RWPE1 (cell line): ENCODE results near the gene ATF6B.
"Not testable (repeated sequence)": the region's sequence is repeated elsewhere in the genome, so short reads cannot be mapped to it uniquely, and the experiment has no call there.

Experiments used
- CTCF ChIA-PET: fragments of 350-600 bp; sonication (Branson Sonifier 250); formaldehyde crosslinking; extraction: SDS; loops from one replicate; lab custom pipeline; 2021; lab: Yijun Ruan, JAX
- POLR2A ChIA-PET: fragments of 400-600 bp; formaldehyde crosslinking; extraction: SDS; loops from one replicate; lab custom pipeline; 2020; ENCODE audit warnings: antibody characterized with exemption; ENCODE audit not compliant: low non-redundant PET; lab: Yijun Ruan, JAX
- DNase-seq: peaks from one replicate; pipeline ENCODE4 v3.0.0; 2012; ENCODE audit warnings: low spot score
- H3K27ac ChIP-seq: fragments of 450-650 bp; 2 replicates; pipeline ENCODE4 v1.5.1; 2017
- TF ChIP-seq, protein P1 (sequence below): fragments of 450-650 bp; conservative IDR thresholded peaks from 2 replicates; pipeline ENCODE4 v1.5.1; 2017; ENCODE audit warnings: low read depth, mild to moderate bottlenecking

The ATF6B gene

DNA sequence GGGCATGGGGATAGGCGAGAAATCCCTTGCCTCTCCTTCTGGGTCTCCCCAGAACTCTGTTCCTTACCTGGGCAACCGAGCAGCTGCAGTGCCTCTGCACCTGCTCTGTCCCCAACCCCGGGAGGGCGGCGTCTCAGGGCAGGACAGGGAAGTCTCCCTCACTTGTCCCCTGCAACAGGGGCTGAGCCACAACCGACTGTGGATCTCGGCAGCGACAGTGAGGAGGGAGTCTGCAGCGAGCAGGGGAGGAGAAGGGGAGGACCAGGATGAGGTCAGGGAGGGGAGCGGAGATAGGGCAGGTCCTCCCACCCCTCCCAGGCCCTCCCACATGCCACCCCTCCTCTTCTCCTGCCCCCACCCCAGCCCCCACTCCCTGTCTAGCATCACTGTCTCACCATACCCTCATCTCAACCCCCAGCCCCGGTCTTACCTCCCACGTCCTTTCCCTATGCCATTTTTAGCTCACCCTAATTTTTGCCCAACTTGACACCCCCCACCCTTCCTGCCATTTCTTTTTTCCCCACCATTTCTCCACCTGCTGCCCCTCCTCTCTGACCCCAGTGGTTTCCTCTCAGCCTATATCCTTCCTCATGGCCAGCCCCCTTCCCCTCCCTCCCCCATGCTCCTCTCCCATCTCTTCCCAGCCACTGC lies 18.8 kb downstream of the ATF6B start, which contains the start of gene TNXB:
Gene TNXB (minus strand): TSS at position 225 of the 651 bp plus-strand sequence. CDS start 11,140 bp downstream, outside the sequence.
- TF ChIP-seq, protein P1, sequence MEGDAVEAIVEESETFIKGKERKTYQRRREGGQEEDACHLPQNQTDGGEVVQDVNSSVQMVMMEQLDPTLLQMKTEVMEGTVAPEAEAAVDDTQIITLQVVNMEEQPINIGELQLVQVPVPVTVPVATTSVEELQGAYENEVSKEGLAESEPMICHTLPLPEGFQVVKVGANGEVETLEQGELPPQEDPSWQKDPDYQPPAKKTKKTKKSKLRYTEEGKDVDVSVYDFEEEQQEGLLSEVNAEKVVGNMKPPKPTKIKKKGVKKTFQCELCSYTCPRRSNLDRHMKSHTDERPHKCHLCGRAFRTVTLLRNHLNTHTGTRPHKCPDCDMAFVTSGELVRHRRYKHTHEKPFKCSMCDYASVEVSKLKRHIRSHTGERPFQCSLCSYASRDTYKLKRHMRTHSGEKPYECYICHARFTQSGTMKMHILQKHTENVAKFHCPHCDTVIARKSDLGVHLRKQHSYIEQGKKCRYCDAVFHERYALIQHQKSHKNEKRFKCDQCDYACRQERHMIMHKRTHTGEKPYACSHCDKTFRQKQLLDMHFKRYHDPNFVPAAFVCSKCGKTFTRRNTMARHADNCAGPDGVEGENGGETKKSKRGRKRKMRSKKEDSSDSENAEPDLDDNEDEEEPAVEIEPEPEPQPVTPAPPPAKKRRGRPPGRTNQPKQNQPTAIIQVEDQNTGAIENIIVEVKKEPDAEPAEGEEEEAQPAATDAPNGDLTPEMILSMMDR, result no peak
- CTCF ChIA-PET, result interaction anchor here (1.5 to 1.8 kb wide), 2 partner anchors 10 to 21 kb away, joined by 3 to 7 read pairs; no protein-coding TSS in a partner anchor
- H3K27ac ChIP-seq, result peak within 1 kb of the TSS; percentile 97
- POLR2A ChIA-PET, result no interaction called here
- no peak for DNase-seq

DNA sequence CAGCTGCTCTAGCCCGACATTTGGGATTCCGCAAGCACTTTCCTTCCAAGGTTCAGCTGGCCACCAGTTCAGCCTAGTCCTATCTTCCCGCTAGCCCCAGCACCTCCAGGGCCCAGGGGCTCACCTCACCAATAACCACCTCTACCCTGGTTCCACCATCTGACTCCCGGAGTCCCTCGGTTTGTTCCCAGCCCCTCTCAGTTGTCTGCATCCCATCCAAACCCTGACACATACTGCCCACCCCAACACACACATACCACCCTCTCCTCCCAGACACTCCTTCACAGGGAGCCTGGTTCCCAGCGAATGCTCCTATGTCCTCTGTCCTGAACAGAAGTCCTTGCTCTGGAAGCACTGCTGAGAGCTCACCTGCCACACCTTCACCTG lies 19.3 kb downstream of the ATF6B start:
- H3K27ac ChIP-seq, result peak overlapping the region; percentile 97
- TF ChIP-seq, protein P1, result no peak
- CTCF ChIA-PET, result interaction anchor here (1.2 to 1.5 kb wide), 2 partner anchors 10 to 21 kb away, joined by 3 to 5 read pairs; no protein-coding TSS in a partner anchor
- no peak for DNase-seq
- POLR2A ChIA-PET, result no interaction called here

DNA sequence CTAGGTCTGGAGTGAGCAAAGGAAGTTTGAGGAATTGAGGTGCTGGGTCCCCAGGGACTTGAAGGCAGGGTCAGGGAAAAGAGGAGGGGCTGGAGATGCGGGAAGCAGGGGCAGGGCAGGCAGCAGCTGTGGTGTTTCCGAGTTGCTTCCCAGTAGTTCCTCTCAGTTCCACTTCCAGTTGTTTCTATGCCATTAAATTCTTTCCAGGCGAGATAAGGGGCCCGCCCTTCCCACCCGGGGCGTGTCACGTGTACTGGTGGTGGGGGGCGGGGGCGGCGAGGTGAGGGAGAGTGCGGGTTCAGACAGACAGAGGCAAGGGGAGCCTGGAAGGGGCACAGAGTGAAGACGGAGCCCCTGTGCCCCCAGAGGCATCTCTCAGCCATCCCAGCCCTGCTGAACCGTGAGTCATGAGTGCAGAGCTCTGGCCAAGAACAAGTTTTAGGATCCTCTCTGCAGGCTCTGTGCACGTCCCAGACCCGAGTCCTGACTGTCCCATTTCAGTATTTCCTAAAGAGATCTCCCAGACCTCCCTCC lies 19.9 kb downstream of the ATF6B start:
- TF ChIP-seq, protein P1, result no peak
- DNase-seq, result peak; percentile 42
- peak overlapping the region; percentile 97 for H3K27ac ChIP-seq
- CTCF ChIA-PET, result interaction anchor here (1.2 to 1.5 kb wide), 2 partner anchors 11 to 20 kb away, joined by 3 to 5 read pairs; no protein-coding TSS in a partner anchor
- POLR2A ChIA-PET, result no interaction called here

DNA sequence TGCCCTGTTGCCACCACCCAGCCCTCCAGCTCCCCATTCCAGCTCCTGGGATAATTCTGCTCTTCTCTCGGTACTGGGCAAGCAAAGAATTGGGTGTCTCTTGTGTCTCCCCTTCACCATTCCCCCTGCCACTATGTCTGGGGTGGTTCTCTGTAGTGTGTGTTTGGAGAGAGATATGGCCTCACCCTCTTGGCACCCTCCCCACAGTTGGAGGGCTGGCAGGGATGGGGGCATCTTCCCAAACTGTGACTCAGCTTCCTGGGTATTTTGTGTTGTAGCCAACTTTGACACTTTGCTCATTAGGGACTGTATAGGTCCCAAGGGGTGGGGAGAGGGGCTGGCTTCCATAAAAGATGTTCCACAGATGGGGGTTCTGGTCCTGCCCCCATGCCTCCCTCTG lies 20.6 kb downstream of the ATF6B start:
- CTCF ChIA-PET, result no interaction called here
- TF ChIP-seq, protein P1, result no peak
- no peak for DNase-seq
- H3K27ac ChIP-seq, result peak overlapping the region; percentile 97
- POLR2A ChIA-PET, result no interaction called here

DNA sequence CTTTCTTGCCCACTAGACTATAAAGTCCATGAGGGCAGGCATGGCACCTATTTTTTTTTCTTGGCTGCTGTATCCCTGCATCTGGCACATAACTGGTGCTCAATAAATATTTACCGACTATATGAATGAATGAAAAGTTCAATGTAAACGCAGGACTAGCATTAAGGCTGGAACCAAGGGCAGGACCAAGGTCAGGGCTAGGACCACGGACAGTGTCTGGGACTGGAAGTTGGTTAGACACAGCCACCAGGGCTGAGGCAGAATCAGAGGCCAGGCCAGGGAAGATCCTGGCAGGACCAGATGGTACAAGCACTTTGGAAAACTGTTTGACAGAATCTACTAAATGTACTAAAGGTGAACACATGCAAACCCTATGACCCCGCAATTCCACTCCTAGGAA lies 22.6 kb downstream of the ATF6B start:
- ChIA-PET POLR2A (no interaction called here), CTCF (no interaction called here)
- TF ChIP-seq, protein P1, result no peak
- H3K27ac ChIP-seq, result no peak overlapping the region
- DNase-seq, result no peak

DNA sequence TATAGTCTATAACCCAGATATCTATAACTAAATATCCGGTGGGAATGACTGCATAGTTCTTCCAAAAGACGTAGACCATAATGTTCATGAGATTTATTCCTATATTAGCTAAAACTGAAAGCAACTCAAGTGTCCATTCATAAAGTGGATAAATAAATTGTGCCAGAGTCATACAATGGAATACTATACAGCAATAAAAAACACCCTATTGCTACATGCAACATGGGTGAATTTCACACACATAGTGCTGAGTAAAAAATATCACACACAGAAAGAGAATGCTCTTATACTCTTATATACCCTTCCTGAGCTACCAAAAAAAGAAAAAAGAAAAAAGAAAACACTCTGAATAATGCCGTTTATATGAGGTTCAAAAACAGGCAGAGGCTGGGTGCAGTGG lies 25.8 kb downstream of the ATF6B start:
- TF ChIP-seq, protein P1, result no peak
- H3K27ac ChIP-seq, result no peak overlapping the region
- CTCF ChIA-PET, result no interaction called here
- POLR2A ChIA-PET, result no interaction called here
- DNase-seq, result no peak

DNA sequence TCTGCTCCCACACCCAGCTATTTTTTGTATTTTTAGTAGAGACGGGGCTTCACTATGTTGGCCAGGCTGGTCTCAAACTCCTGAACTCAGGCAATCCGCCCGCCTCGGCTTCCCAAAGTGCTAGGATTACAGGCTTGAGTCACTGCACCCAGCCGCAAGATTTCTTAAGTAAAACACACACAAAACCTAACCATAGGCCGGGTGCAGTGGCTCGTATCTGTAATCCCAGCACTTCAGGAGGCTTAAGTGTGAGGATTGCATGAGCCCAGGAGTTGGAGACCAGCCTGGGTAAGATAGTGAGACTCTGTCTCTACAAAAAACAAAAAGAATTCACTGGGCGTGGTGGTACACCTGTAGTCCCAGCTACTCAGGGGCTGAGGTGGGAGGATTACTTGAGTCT lies 27.8 kb downstream of the ATF6B start:
- DNase-seq, POLR2A ChIA-PET, H3K27ac ChIP-seq: not testable (repeated sequence)
- CTCF ChIA-PET, result interaction anchor here (0.6 to 0.7 kb wide), 2 partner anchors 8 to 511 kb away, joined by 3 read pairs; no protein-coding TSS in a partner anchor
